Putamen (tissue), 1 donor: ENCODE measurements around the gene CERS6.
"Not testable (repeated sequence)": the region's sequence is repeated elsewhere in the genome, so short reads cannot be mapped to it uniquely, and the experiment has no call there.

Experiments used
- DNase-seq: peaks from one replicate; pipeline ENCODE4 v3.0.0-alpha.2; 2016; ENCODE audit warnings: low spot score

Gene CERS6

DNA sequence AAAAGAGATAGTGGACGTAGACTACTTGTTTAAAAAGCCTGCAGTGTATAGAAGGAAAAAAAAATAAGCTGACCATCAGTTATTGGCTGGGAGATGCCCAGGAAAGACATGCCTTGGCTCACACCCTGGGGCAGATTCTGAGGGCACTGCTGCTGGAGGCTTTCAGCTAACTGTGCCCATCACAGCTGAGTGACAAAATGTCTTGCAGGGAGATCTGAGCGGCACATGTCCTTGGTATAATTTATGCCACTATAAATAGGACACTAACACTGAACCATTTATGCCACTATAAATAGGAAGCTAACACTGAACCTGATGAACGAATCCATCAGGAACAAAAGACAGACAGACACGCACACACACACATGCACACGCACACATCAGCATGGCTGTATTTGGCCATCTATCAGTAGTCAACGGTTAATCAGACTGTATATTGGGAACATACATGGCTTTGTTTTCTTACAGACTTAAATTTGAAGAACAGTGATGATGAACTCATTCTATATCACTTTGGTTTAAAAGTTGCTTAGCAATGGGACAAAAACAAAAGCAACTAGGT lies 278.2 kb downstream of the CERS6 start:
- DNase-seq, result no peak

DNA sequence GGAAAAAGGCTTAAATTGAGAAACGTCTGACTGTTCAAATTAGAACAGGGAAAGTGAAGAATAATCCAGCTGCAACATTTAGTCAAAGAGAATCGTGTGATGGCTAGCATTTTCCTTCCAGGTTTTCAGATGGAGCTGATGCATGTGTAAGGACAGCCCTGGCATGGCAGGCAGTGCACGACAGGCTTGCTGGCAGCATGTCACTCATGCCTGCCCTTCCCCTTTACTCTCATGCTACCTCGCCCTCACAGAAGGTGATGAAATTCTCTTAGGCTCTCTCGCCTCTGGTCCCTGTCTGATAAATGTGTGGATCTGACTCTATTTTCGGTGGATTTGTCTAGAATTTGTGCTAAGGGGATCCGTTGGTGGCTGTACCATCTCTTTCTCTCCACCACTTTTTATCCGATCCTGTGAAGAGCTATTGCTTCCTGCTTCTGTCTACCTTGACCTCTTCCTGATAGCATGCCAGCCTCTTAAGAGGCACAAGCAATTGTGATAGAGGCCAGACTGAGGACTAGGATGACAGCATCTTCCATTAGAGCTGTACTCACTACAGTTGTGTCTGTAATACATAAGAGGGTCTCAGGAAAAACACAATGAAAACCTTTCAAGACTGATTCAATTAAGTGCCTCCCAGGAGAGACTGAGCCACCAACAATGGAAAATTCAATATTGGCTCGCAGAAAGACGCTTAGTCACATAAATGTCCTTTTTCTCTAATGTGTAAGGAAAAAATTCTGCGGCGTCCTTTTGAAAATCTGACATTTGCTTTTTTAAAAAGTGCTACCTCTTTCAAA lies 280.8 kb downstream of the CERS6 start:
- DNase-seq, result no peak

DNA sequence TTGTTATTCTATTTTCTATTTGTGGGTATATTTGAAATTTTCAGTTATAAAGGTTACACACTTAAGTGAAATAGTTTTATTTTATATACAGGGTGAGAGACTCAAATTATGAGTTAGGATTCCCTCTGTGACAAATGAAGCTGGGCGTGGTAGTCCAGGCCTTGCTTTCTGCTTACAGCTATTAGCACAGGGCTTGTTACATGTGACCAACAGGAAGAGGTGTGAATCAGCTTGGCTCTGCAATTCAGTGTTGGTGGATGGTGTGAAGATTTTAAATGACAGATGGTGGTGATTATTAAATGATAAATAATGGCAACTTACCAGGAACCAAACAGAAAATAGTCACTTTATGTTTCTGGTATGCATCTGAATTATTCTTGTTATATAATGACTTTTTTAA lies 282.0 kb downstream of the CERS6 start:
- no peak for DNase-seq

DNA sequence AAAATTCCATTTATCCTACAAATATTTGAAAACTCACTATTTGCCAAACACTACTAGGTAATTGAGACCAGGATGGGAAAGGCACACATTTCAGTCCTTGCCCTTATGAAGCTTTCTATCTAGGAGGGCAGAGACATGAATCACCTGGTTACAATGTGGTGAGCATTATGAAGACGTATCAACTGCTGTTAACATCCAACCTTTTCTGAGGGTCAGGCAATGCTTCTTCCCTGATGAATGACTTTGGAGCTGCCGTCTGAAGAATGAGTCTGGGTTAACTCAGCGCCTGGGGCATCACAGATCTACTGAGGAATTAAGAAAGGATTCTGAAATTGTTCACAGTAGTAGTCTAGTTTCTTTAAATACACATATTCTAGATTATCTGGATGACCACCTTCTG lies 284.3 kb downstream of the CERS6 start:
- no peak for DNase-seq

DNA sequence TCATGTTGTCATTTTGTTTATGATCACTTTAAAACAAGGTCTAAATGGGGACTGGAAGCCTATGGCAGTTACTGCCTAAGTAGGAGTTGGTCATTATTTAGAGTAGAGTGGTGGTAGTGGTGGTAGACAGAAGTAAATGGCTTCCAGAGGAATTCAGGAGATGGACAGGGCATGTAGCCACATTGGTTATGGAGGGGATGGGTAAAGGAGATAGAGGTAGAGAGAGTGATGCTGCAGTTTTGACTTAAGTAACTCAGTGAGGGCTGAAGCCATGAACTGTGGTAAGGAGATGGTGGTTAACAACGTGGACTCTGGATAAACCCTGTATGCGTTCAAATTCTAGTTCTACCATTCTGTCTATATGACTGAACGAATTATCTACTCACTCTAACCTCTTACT lies 284.7 kb downstream of the CERS6 start:
- no peak for DNase-seq

DNA sequence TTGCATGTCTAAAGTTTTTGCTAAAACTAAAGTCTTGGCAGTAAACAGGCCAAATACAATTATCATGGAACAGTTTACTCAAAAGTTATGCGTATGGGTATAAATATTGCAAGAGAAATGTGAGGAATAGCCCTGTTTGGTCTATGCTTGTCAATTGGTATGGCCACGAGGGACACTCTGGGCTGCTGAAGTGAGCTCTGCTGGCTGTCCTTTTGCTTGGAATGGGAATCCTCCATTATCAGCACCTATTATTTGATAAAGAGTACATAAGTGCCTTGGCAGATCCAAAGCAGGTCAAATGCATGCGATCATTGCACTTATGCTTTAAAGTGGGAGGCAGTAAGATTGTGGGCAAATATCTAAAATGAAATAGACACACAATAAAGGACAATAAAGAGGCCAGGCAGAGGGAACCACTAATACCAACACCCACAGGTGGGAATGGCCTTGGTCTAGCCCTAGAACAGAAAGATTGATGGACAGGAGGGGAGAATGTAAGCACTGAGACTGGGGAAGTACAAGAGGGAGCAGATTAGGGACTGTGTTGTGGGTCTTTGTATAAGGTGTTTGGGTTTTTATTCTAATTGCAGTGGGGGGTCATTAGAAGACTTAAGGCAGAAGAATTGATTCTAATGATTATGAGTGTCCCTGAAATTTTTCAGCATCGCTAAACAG lies 286.3 kb downstream of the CERS6 start:
- no peak for DNase-seq

DNA sequence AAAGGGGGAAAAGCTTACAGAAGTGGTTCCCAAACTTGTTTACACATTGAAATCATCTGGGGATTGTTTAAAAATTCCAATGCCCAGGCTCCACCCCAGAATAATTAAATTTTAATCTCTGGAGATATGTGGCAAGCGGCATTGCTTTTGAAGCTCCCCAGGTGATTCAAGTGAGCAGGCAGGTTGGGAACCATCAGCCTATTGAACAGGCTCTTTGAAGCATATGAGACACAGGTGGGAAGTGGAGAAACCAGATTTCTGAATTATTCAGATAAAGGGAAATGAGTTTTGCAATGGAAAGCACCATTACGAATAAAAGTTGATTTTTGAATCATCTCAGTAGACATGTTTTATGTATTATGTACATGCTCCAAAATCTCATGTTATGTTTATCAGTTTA lies 288.8 kb downstream of the CERS6 start:
- no peak for DNase-seq

DNA sequence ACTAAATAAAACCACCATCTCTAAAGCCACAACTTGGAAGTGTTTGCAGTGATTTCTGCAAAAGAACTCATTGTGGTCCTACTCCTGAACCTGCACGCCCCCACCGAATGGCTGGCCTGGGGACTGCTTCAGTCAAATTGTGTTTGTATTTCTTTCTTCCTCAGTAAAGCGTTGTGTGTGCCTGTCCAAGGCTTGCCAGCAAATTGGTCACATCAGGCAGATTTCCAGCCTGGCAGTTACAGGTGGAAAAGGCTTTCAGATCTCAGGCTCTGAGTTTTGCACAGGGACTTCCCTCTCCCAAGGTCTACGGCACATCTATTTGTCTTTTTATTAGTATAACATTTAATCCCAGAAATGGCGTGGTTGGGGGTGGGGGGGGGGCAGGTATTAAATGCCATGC lies 292.4 kb downstream of the CERS6 start:
- no peak for DNase-seq

DNA sequence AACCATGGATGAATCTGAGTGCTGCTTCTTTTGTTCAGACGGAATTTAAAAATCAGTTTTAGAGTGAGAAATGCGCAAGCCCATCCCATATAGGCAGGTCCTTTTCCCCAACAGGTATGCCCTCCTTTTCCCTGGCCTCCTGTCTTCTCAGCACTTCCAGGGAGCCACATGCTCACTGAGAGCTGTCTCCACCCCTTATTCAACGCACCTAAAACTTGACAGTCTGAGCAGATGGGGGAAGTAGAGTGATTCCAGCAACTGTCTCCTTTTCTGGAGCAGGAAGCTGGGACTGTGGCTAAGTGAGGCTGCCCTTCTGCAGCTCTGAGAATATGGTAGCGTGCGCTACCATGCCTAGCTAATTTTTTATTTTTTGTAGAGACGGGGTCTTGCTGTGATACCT lies 293.2 kb downstream of the CERS6 start:
- DNase-seq, result no peak

DNA sequence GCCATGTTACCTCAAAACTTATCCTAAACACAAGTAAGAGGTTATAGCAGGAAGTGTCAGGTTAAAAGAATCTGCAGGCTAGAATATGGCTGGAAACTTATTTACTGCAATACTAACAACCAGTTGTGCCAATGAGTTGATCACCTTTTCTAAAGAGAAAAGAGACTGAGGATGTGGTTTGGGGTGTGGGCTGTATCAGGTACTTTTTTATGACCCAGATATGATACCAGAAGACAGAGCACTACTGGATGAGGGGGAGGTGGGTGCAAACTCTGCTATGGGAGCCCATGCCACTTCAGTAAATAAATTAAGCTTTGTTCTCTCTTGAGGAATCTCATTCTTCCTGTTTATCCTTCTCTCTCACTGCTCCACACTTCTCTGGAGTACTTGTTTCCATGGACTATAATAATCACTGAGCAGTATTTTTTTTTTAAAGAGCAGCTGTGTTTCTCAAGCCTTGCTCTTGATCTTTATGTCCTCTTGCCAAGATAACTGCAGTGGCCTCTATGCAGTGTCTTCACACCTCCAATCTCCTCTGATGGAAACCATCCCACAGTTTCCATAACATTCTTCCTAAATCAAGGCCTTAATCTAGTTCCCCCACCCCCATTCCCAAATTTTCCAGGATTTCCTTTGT lies 295.1 kb downstream of the CERS6 start:
- DNase-seq, result no peak

DNA sequence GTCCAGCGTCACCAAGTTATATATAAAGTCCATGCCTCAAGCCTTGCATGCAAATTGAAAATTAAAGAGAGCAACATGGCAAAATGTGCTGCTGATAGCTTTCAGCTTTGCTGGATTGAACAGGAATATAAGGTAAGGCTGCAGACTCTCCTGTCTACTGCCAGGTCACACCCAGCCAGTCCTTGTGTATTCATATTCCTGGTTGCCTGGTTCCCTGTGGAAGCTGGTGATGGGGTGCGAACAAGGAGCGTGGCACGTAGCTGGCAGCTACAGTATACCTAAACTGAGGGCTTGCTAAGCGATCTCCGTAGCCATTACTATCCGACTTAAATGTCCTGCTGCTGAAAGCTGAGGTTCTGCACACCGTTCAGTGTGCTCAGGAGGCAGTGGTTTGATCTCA lies 296.3 kb downstream of the CERS6 start:
- DNase-seq, result no peak

DNA sequence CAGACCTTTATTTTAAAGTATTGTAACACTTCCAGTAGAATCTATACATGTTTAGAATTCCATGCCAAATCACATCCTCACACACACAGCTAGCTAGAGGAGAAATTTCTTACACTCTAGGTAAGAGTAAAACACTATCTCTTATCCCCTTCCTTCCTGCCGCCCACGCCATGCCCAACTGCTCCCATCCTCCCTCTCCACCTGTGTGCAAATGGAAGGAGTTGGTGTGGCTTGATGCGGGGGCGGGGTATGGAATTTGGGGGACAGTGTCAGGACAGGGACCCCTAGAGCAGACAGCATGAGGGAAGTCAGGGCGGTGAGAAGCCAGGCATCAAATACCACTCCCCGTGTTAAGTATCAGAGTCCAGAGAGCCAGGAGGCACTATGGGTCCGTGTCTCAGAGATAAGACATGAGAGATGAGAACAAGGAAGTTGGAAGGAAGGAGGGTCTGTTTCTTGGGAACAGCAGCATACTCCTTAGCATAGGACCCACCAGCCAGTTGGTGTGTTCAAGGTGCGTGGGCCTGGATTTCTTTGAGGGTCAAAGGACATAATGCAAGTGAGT lies 297.8 kb downstream of the CERS6 start:
- no peak for DNase-seq

DNA sequence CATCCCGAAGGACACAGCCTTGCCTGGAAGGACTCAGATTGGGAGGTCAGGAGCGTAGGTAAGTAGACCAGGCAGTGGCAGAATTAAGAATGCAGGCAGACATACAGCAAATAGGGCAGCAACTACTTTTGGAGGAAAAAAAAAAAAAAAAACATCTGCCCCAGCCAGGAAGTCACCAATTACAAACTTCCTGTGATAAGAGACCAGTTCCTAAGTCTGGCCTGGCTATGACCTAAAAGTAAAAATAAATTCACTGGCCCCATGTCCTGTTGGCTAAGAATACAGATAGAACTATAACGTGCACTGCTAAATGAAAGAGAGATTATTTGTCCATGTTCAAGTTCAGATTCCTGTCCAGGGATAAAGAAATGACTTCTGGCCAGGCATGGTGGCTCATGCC lies 301.2 kb downstream of the CERS6 start:
- no peak for DNase-seq

DNA sequence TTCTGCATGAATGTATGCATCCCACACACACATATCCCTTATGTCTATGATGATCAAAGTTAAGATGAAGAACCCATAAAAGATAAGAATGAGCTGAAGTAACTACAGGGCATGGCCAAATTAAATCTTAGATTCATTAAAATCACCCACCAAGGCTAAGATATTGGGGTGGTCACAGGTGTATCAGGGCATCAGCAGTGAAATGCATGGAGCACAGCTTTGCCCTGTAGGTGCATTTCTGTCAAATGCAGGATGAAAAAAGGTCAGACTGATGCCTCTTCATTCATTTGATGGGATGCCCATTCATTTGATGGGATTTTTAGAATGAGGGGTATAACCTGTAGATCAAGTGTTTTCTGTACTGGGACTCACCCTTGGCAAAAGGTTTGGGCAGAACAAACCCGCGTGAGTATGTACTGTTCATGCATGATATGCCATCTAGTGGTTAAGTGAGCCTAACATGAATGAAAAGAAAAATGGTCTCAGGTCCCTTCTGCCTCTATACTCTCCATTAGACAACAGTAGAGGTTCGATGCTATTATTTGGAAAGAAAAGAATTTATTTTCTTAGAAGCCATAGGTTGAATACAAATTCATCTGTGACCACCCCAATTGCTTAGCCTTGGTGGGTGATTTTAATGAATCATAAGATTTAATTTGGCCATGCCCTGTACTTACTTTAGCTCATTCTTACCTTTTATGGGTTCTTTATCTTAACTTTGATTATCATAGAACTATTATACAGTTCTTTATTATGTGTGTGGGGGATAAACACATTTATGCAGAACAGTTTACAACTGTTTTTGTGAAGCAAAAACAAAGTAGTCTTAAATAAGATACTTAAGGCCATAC lies 303.1 kb downstream of the CERS6 start:
- peak; percentile 11 for DNase-seq

DNA sequence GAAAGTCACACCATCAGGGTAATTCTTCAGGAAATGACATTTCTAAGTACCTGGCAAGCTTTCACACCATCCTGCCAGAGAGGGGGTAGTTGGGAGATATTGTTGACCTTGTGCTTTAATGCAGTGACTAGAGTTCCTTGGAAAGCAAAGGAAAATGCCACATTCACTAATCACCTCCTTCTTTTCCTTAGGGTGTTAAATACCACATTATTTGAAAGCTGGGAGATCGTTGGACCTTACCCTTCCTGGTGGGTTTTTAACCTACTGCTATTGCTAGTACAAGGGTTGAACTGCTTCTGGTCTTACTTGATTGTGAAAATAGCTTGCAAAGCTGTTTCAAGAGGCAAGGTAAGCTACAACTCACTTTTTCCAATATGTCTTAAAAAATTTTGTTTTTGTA lies 309.3 kb downstream of the CERS6 start:
- no peak for DNase-seq

DNA sequence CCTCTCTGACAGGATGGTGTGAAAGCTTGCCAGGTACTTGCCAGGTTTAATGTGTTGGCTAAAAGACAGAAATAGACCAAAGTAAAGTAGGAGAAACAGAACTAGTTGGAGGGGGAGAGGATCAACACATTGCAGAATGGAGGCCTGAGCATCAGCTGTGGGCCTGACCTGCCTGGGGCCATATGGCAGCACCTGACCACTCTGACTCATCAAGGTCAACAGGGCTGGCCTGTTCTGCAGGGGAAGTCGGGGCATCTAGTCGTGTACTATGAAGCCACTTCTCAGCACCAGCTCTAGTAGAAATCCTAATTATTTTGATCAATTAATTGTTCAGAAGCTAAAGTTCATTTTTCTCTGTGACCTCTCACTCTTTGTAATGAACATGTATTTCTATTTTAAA lies 310.5 kb downstream of the CERS6 start:
- DNase-seq, result no peak

DNA sequence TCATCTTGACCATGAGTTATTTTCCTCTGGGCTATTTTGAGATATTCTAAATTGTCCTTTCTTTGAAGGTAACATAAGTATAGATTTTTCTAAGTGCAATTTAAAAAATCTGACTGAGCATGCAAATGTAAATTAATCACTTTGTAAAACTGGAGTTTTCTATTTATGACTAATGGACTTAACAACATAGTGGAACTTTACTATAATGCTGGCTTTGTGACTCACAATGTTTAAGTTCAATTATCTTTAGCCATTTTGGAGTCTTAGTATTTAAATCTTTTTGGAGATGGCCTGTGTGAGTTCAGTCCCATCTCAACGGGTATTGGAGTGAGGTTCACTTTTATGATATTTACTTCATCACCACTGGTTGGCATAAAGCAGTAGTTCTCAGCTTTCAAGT lies 311.2 kb downstream of the CERS6 start:
- no peak for DNase-seq

DNA sequence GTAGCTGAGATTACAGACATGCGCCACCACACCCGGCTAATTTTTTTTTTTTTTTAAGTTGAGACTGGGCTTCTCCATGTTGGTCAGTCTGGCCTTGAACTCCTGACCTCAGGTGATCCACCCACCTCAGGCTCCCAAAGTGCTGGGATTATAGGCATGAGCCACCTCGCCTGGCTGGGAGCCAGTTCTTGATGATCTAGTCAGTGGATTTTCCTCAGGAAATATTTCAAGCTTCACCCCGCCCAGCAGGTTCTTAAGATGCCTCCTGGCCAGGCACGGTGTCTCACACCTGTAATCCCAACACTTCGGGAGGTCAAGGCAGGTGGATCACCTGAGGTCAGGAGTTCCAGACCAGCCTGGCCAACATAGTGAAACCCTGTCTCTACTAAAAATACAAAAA lies 312.3 kb downstream of the CERS6 start:
- DNase-seq, result not testable (repeated sequence)

DNA sequence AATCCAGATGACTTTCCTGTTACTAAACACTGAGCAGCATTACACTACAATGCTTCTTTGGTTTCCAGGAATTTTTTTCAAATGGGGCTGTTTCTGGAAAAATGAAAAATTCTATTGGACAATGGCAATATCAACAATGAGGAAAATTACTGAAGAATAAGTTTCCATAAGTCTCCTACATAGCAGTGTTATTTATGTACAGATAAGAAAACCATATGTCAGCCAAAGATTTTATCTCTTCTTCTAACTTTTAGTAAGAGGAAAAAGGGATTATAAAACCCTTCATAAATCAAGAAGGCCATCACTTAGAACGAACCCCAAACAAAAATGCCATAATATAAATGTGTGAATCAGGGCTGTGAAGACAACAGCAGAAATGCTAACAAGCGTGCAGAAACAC lies 314.7 kb downstream of the CERS6 start:
- DNase-seq, result no peak

DNA sequence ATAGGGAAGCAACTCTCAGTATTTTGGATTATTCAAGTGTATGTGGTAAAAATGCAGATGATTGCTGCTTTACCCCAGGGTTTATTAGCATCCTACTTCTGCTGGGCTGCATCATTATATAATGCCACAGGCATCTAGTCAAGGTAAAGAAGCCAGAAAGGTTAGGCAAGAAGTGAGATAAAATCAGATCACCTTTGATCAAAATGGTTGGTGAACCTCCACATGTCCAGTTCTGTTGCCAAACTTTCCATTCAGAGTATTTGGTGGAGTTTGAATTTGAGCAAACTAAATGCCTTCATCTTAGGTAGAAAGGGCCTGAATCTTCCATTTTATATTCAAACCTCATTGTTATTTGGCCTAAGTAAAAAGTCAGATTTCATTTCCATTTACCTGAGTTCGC lies 316.6 kb downstream of the CERS6 start:
- DNase-seq, result no peak

DNA sequence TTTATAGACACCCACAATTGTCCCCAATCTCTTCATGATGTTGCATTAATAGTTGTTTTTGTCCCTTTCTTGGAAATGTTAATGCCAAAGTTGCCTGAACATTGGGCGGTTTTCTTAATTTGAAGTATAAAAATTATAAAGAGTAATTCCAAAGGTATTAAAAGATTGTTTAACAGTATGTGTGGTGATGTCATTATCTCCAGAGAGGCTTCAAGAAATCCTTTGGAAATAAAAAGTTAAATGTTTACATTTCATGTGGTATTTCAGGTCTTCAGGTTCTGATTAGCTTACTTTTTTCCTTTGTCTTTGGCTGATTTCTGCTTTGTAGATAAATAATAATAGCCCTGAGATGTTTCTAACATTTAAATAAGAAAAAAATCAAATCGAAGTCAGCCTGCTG lies 317.1 kb downstream of the CERS6 start:
- DNase-seq, result no peak
